Neural progenitor cell (in vitro differentiated cells): Measurements from ENCODE around the gene CGB2.

ENCODE experiments used
- CTCF ChIP-seq: fragments of 200-600 bp; sonication (generic); IDR thresholded peaks from 2 replicates; pipeline ENCODE4 v1.5.1; 2017; ENCODE audit warnings: antibody characterized with exemption, mild to moderate bottlenecking
- EZH2 ChIP-seq: fragments of 200-600 bp; sonication (generic); IDR thresholded peaks from 2 replicates; pipeline ENCODE4 v1.6.1; 2017; ENCODE audit warnings: antibody characterized with exemption, mild to moderate bottlenecking, moderate library complexity

DNA sequence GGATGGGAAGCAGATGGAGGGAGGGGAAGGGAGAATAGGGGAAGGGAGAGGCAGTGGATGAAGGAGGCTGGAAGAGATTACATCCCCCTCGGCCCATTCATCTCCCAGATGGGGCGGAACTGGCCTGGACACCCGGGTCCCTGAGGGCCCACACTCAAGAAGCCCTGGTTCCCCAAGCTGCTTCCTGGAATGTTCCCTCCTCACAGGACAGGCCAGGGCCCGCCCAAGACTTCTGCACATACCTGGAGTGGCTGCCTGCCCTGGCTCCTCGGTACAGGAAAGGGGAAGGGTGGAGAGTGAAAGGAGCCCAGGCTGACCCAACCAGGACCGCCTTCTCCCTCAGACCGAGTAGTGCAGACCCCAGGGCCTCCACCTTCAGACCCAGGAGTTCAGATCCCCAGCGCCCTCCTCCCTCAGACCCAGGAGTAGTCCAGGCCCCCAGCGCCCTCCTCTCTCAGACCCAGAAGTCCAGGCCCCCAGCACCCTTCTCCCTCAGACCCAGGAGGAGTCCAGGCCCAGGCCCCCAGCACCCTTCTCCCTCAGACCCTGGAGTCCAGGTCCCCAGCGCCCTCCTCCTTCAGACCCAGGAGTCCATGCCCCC lies 32.4 kb downstream of the CGB2 start:
- TF ChIP-seq CTCF: no peak
- no peak for TF ChIP-seq EZH2
